Endothelial cell of umbilical vein (primary cell): ENCODE data around the gene MALSU1. TPM values are rescaled to one million over a fixed set of nuclear protein-coding genes. Genes with fewer than 3 reads are reported as not detected.

Experiments
- BruUV-seq: library from RNA; stranded (reverse); fragments of 400-500 nt; replicated peaks from 2 replicates; lab custom pipeline; 2021; lab: Mats Ljungman, UMichigan
- CTCF ChIA-PET: fragments of 300-600, 350-600 bp; sonication (Branson Sonifier 250); formaldehyde crosslinking; loops from one replicate; lab custom pipeline; 2021; ENCODE audit warnings: antibody characterized with exemption, inconsistent platforms; lab: Charles Lee
- POLR2A ChIA-PET: fragments of 300-600, 350-600 bp; sonication (Branson Sonifier 250); formaldehyde crosslinking; loops from one replicate; lab custom pipeline; 2021; ENCODE audit warnings: antibody characterized with exemption, inconsistent platforms; lab: Charles Lee
- DNase-seq: peaks from one replicate; pipeline ENCODE4 v3.0.0-alpha.2; 2011; ENCODE audit warnings: low read depth, low spot score
- FAIRE-seq: peaks from 2 replicates; lab custom pipeline; 2011; peaks lifted over from hg19 to GRCh38; lab: Jason Lieb, UNC
- H2AFZ ChIP-seq: 2 replicates; pipeline ENCODE4 v1.6.0; 2012; ENCODE audit warnings: low read depth, low read length, control low read depth, inconsistent platforms
- H3K27ac ChIP-seq: 2 replicates; pipeline ENCODE4 v1.5.1; 2011; ENCODE audit warnings: low read depth, mild to moderate bottlenecking, control low read depth, low read length, moderate library complexity; ENCODE audit not compliant: insufficient read depth
- H3K27me3 ChIP-seq, 2 experiments: 2 replicates each; pipeline versions ENCODE4 v1.6.0 to v1.6.1; 2011; ENCODE audit warnings: low read length in 2 of 2, mixed read lengths in 1 of 2; ENCODE audit not compliant: control insufficient read depth in 2 of 2, insufficient read depth in 2 of 2
- H3K36me3 ChIP-seq, 2 experiments: 2 replicates in 1 of 2; 3 replicates in 1 of 2; pipeline ENCODE4 v1.5.1; 2011; ENCODE audit warnings: low read length in 2 of 2, mild to moderate bottlenecking in 1 of 2, moderate library complexity in 1 of 2; ENCODE audit not compliant: control insufficient read depth in 2 of 2, insufficient read depth in 2 of 2; ENCODE audit errors: extremely low read depth in 1 of 2
- H3K4me1 ChIP-seq: 3 replicates; pipeline ENCODE4 v1.5.1; 2011; ENCODE audit warnings: mild to moderate bottlenecking, low read length; ENCODE audit not compliant: control insufficient read depth, insufficient read depth; ENCODE audit errors: extremely low read depth
- H3K4me2 ChIP-seq: 2 replicates; pipeline ENCODE4 v1.6.1; 2011; ENCODE audit warnings: low read length, control low read depth, mixed read lengths; ENCODE audit not compliant: insufficient read depth
- H3K4me3 ChIP-seq, 3 experiments: fragments of 200-600 bp in 1 of 3; sonication (generic), shearing (Covaris generic) in 1 of 3; replicated peaks in 1 of 3; 2 replicates each; pipeline ENCODE4 v1.5.1; 2011 to 2016; ENCODE audit warnings: control low read depth in 3 of 3, low read length in 3 of 3, mild to moderate bottlenecking in 2 of 3, inconsistent platforms in 1 of 3, low read depth in 1 of 3, moderate library complexity in 1 of 3; ENCODE audit not compliant: insufficient read depth in 1 of 3
- H3K79me2 ChIP-seq: 2 replicates; pipeline ENCODE4 v1.6.0; 2012; ENCODE audit warnings: low read length, inconsistent platforms; ENCODE audit not compliant: control insufficient read depth, insufficient read depth
- H3K9ac ChIP-seq: replicated peaks from 2 replicates; pipeline ENCODE3; 2011; ENCODE audit warnings: low read length, control low read depth; ENCODE audit not compliant: insufficient read depth; ENCODE audit errors: extremely low read depth
- H3K9me1 ChIP-seq: replicated peaks from 3 replicates; pipeline ENCODE4 v1.6.0; 2011; ENCODE audit warnings: mild to moderate bottlenecking, low read length; ENCODE audit not compliant: control insufficient read depth, insufficient read depth; ENCODE audit errors: extremely low read depth
- H3K9me3 ChIP-seq: replicated peaks from 2 replicates; pipeline ENCODE4 v1.5.1; 2012; ENCODE audit warnings: low read length, inconsistent platforms; ENCODE audit not compliant: control insufficient read depth, insufficient read depth
- H4K20me1 ChIP-seq: replicated peaks from 2 replicates; pipeline ENCODE3; 2011; ENCODE audit warnings: mild to moderate bottlenecking, low read length; ENCODE audit not compliant: control insufficient read depth, insufficient read depth; ENCODE audit errors: extremely low read depth
- EZH2 ChIP-seq: IDR thresholded peaks from 2 replicates; pipeline ENCODE4 v1.6.1; 2012; ENCODE audit warnings: borderline replicate concordance, low read depth, mild to moderate bottlenecking, moderate library complexity, low read length, inconsistent platforms; ENCODE audit not compliant: severe bottlenecking
- FOS ChIP-seq: IDR thresholded peaks from 2 replicates; pipeline ENCODE4 v1.6.1; 2011; ENCODE audit warnings: mild to moderate bottlenecking, low read length, moderate library complexity, borderline replicate concordance; ENCODE audit not compliant: insufficient read depth
- GATA2 ChIP-seq: IDR thresholded peaks from 2 replicates; pipeline ENCODE4 v1.7.0; 2011; ENCODE audit warnings: low read depth, mild to moderate bottlenecking, moderate library complexity, mixed read lengths, low read length; ENCODE audit not compliant: insufficient read length, insufficient read depth
- JUN ChIP-seq: IDR thresholded peaks from 2 replicates; pipeline ENCODE4 v1.6.1; 2011; ENCODE audit warnings: borderline replicate concordance, low read depth; ENCODE audit not compliant: insufficient read length, insufficient read depth
- MYC ChIP-seq: IDR thresholded peaks from one replicate; pipeline ENCODE4 v1.6.1; 2011; ENCODE audit warnings: mild to moderate bottlenecking, low read depth, low read length
- POLR2A ChIP-seq: IDR thresholded peaks from 2 replicates; pipeline ENCODE4 v1.6.1; 2012; ENCODE audit warnings: low read depth, mild to moderate bottlenecking, control low read depth, low read length
- POLR2AphosphoS5 ChIP-seq: IDR thresholded peaks from 2 replicates; pipeline ENCODE4 v1.6.1; 2012; ENCODE audit warnings: low read depth, mild to moderate bottlenecking, control low read depth, low read length, moderate library complexity; ENCODE audit not compliant: insufficient read depth
- dilution Hi-C: fragments of 300-500 bp; cut with MboI; formaldehyde crosslinking; loops from one replicate; pipeline ENCODE4 v1.15.0; 2019; ENCODE audit warnings: low sequenced_read_pairs; ENCODE audit not compliant: extremely low pct_ligation_motif_present
- intact Hi-C: fragments of 100-400 bp; cut with micrococcal nuclease; formaldehyde crosslinking; loops from one replicate; pipeline ENCODE4 v1.10.0; 2022
- polyA plus RNA-seq, 4 experiments: library from polyadenylated mRNA; depleted of rRNA in 3 of 4; stranded (reverse) in 3 of 4; unstranded in 1 of 4; fragments of >200 nt; gene quantifications; 2 replicates each; pipeline versions ENCODE4 v1.2.1 to v1.2.3, GENCODE V29; 2011 to 2012; ENCODE audit warnings: missing spikeins in 1 of 4
- total RNA-seq: library from RNA; stranded (reverse); gene quantifications from 2 replicates; pipeline ENCODE4 v1.2.3, GENCODE V29; 2021
- TF ChIP-seq, protein P1 (sequence below): IDR thresholded peaks from 2 replicates; pipeline ENCODE4 v1.6.1; 2011; ENCODE audit not compliant: insufficient read depth, insufficient read length
- TF ChIP-seq, protein P2 (sequence below), 2 donors: IDR thresholded peaks; 1 replicate in 1 of 2; 2 replicates in 1 of 2; pipeline ENCODE4 v1.5.1; 2011; ENCODE audit warnings: low read length in 2 of 2, mild to moderate bottlenecking in 2 of 2, moderate library complexity in 2 of 2, control low read depth in 1 of 2, inconsistent platforms in 1 of 2, low read depth in 1 of 2; ENCODE audit not compliant: insufficient read depth in 1 of 2; ENCODE audit errors: extremely low read depth in 1 of 2

Gene MALSU1
- total and polyA plus RNA-seq, 2 donors (not counting 3 experiments of a cell fraction or from before 2014, with no cell fraction given), result 62.6 to 68.0 TPM

DNA sequence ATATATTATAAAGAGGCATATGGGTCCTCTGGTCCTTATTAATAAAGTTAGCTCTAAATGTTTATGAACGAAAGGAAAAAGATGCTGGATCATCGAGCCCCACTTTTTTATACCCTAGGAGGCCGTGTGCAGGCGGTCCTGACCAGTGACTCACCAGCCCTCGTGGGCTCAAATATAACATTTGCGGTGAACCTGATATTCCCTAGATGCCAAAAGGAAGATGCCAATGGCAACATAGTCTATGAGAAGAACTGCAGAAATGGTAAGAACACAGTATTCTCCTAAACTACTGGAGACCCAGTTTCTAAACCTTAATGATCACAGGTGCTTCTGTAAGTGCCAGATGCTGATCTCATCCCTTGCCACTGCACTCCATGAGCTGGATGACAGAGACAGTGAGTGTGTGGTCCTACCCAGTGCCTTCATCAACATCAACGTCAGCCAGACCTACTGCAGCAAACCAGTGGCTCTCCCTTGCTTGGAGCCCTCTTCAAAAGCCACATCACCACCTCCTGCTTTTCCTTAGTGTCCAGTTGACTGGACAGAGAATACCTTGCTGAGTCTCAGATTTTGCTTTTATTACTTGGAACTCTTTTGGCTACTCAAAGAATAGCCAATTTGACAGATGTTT, 45.0 kb upstream of the MALSU1 start:
- H2AFZ ChIP-seq, result no peak overlapping the region
- H3K27me3 ChIP-seq, result peaks cover 25 to 52% of the 10 kb centered on the region in 2 experiments
- ChIA-PET CTCF (interaction anchor here (0.8 to 1.6 kb wide), 4 partner anchors 10 to 69 kb away, joined by 3 to 4 read pairs (median 4); no protein-coding TSS in a partner anchor), POLR2A (no interaction called here)
- DNase-seq (no peak), FAIRE-seq (no peak)
- dilution Hi-C loops, result no loop called here
- no peaks in the 10 kb centered on the region for H3K9me3 ChIP-seq
- no peaks in the 10 kb centered on the region for H3K36me3 ChIP-seq
- H3K4me1 ChIP-seq, result no peaks in the 10 kb centered on the region
- H3K9me1 ChIP-seq, result no peaks in the 10 kb centered on the region
- no peaks in the 10 kb centered on the region for H4K20me1 ChIP-seq
- BruUV-seq, result no TSS peak
- H3K27ac ChIP-seq, result no peak overlapping the region
- no peak overlapping the region for H3K4me3 ChIP-seq
- TF ChIP-seq, protein P1, sequence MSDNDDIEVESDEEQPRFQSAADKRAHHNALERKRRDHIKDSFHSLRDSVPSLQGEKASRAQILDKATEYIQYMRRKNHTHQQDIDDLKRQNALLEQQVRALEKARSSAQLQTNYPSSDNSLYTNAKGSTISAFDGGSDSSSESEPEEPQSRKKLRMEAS, result no peak
- TF ChIP-seq MYC, result no peak
- TF ChIP-seq FOS, result no peak
- TF ChIP-seq, protein P2, sequence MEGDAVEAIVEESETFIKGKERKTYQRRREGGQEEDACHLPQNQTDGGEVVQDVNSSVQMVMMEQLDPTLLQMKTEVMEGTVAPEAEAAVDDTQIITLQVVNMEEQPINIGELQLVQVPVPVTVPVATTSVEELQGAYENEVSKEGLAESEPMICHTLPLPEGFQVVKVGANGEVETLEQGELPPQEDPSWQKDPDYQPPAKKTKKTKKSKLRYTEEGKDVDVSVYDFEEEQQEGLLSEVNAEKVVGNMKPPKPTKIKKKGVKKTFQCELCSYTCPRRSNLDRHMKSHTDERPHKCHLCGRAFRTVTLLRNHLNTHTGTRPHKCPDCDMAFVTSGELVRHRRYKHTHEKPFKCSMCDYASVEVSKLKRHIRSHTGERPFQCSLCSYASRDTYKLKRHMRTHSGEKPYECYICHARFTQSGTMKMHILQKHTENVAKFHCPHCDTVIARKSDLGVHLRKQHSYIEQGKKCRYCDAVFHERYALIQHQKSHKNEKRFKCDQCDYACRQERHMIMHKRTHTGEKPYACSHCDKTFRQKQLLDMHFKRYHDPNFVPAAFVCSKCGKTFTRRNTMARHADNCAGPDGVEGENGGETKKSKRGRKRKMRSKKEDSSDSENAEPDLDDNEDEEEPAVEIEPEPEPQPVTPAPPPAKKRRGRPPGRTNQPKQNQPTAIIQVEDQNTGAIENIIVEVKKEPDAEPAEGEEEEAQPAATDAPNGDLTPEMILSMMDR (IDR thresholded peaks at IDR 0.05; ENCODE audit: extremely low read depth in 1 of 2, insufficient read depth in 1 of 2, low read depth in 1 of 2, low read length in 2 of 2), result no peak
- TF ChIP-seq JUN, result no peak
- TF ChIP-seq EZH2, result no peak
- TF ChIP-seq POLR2AphosphoS5, result no peak
- TF ChIP-seq POLR2A, result no peak
- no peak for TF ChIP-seq GATA2
- H3K9ac ChIP-seq, result no peak overlapping the region
- intact Hi-C loops, result no loop called here
- no peaks in the 10 kb centered on the region for H3K79me2 ChIP-seq
- H3K4me2 ChIP-seq, result no peak overlapping the region
